Subcutaneous adipose tissue (tissue), 4 donors: ENCODE data around the gene NFATC2IP. TPM values are rescaled to one million over a fixed set of nuclear protein-coding genes. Genes with fewer than 3 reads are reported as not detected.

Source experiments
- CTCF ChIP-seq: fragments of 450-650 bp; IDR thresholded peaks from one replicate; pipeline ENCODE4 v1.5.1; 2016; ENCODE audit warnings: low read depth, mild to moderate bottlenecking, control low read depth, antibody characterized with exemption, moderate library complexity
- total RNA-seq, 4 donors: library from RNA; depleted of rRNA; stranded (reverse); fragments of >200 nt; gene quantifications; one replicate each; pipeline ENCODE4 v1.1.0, GENCODE V29; 2016

The NFATC2IP gene
- 10 to 100 TPM; 18.2 to 33.5 (median 23.8) TPM for total RNA-seq

- no peak for TF ChIP-seq CTCF
Measured at GRCh38 chr16:28950648-28951409, at the start of gene NFATC2IP. Gene NFATC2IP (plus strand): TSS chr16:28950937. CDS start chr16:28951012, 75 bp downstream.

GRCh38 chr16:28901862-28902261 lies 48.9 kb upstream of the NFATC2IP start:
- TF ChIP-seq CTCF, result no peak

DNA sequence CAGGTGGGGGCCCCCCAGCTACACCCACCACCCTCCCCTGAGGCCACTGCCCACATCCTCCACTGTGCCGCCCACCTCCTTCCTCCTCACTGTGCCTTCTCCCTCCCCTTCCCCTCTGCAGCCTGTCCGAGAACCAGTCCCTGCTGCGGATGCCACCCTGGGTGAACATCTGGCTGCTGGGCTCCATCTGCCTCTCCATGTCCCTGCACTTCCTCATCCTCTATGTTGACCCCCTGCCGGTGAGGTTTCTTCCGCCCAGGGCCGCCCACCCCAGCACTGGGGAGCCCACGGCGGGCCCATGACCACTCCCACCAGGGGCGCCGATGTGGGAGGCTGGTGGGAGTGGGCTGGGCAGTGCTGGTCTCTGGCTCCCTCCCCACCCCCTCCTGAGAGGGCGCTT lies 47.8 kb upstream of the NFATC2IP start:
- TF ChIP-seq CTCF, result no peak

- no peak for TF ChIP-seq CTCF
Measured at GRCh38 chr16:28903344-28904042, 47.2 kb upstream of the NFATC2IP start.

DNA sequence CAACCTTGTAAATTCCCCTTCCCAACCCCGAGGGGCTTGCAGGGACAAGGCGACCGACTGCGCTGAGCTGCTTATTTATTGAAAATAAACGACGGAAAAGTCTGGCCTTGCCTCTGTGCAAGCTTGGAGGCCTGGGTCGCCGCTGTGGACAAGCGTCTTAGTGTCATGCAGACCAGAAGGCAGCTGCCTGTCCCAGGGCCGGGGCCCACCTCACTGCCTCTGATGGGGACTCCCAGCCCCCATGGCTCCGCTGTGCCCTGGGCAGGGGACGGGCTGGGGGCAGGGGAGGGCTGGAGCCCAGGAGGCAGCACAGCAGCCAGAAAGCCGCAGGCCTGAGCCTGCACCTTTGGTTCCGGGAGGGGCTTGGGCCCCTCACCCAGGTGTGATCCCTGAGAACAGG lies 46.4 kb upstream of the NFATC2IP start:
- TF ChIP-seq CTCF, result no peak

DNA sequence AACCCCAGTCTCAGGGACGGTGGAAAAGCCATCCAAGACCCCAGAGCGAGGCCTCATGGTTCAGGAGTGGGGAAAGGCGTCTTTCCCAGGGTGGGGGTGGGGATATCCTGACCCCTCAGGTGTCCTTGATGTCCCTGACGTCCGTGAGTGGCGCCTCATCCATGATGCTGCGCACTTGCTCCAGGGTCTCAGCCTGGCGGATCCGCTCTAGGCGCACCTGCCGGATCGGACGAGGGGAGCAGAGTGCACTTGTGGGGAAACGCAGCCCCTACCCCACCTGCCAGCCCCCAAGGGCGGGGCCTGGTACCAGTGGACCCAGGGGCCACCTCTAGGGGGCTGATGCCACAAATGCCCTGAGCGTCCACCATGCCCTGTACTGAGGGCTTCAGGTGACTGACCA lies 45.9 kb upstream of the NFATC2IP start:
- TF ChIP-seq CTCF, result no peak

- no peak for TF ChIP-seq CTCF
Measured at GRCh38 chr16:28905229-28905754, 45.4 kb upstream of the NFATC2IP start.
